ENCODE data around the gene PKP3.

The PKP3 gene

DNA sequence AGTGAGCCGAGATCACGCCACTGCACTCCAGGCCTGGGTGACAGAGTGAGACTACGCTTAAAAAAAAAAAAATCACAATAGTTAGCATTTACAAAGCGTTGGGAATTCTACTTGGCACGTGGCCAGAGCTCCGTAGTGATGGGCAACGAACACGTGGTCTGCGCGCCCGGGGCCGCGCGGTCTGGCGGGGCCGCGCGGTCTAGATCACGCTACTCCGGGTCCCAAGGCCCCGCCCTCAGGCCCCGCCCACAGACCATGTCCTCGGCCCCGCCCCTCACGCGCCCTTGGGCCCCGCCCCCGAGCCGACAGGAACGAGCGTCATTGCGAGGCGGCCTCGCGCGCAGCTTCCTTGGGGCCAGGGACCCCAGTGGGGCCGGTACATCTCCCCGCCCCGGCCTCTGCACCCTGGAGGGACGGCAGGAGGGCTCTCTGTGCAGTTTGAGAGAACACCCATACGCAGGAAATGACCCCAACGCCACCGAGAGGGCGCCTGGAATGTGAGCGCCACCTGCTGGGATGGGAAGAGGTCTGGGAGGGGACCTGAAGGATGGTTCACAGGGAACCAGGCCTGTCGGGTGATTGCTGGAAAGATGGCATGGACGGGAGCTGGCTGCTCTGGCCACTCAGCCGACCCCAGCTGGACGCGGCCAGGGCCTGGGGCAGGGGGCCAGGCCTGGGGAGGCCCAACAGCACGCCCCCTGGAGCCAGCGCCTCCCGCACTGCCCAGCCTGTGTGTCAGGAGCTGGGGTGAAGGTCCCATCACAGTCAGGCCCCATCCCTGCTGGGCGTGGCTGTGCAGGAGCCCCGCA lies 54.1 kb downstream of the PKP3 start:
- Histone ChIP-seq H3K36me3 (ENCODE audit: control insufficient read depth, insufficient read depth, low read length, severe bottlenecking) (peaks cover 3% of the 10 kb centered on the region), H3K9me3 (ENCODE audit: control insufficient read depth, low read length) (no peaks in the 10 kb centered on the region), H3K4me3 (ENCODE audit: low read length) (peak overlapping the region; percentile 89), H3K9ac (ENCODE audit: low read length) (peak overlapping the region; percentile 95), H3K27me3 (replicated peaks; ENCODE audit: control insufficient read depth, insufficient read depth, low read length) (no peaks in the 10 kb centered on the region), H3K4me1 (ENCODE audit: control insufficient read depth, insufficient read depth, low read length) (peaks cover 32% of the 10 kb centered on the region)
- peak; percentile 98 for DNase-seq (ENCODE audit: low read depth)

GRCh38 chr11:449889-450808 lies 56.1 kb downstream of the PKP3 start, which contains the start of gene PTDSS2:
Gene PTDSS2 (plus strand): TSS chr11:450279. CDS start chr11:450456, 177 bp downstream.
- Histone ChIP-seq H3K4me3 (ENCODE audit: low read length) (peak within 1 kb of the TSS; percentile 89), H3K9ac (ENCODE audit: low read length) (peak within 1 kb of the TSS; percentile 95), H3K27me3 (replicated peaks; ENCODE audit: control insufficient read depth, insufficient read depth, low read length) (no peaks in the 10 kb centered on the region), H3K4me1 (ENCODE audit: control insufficient read depth, insufficient read depth, low read length) (peaks cover 20% of the 10 kb centered on the region), H3K9me3 (ENCODE audit: control insufficient read depth, low read length) (no peaks in the 10 kb centered on the region), H3K36me3 (ENCODE audit: control insufficient read depth, insufficient read depth, low read length, severe bottlenecking) (peaks cover 10% of the 10 kb centered on the region)
- peak; percentile 99 for DNase-seq (ENCODE audit: low read depth)

- H3K4me1 ChIP-seq (ENCODE audit: control insufficient read depth, insufficient read depth, low read length): peaks cover 20% of the 10 kb centered on the region
- peak overlapping the region; percentile 89 for H3K4me3 ChIP-seq (ENCODE audit: low read length)
Measured at GRCh38 chr11:450809-451451, 56.9 kb downstream of the PKP3 start.

GRCh38 chr11:451738-452137 lies 57.7 kb downstream of the PKP3 start:
- Histone ChIP-seq H3K36me3 (ENCODE audit: control insufficient read depth, insufficient read depth, low read length, severe bottlenecking) (peaks cover 10% of the 10 kb centered on the region), H3K9ac (ENCODE audit: low read length) (peak overlapping the region; percentile 95), H3K9me3 (ENCODE audit: control insufficient read depth, low read length) (no peaks in the 10 kb centered on the region), H3K4me1 (ENCODE audit: control insufficient read depth, insufficient read depth, low read length) (peaks cover 20% of the 10 kb centered on the region), H3K27me3 (replicated peaks; ENCODE audit: control insufficient read depth, insufficient read depth, low read length) (no peaks in the 10 kb centered on the region), H3K4me3 (ENCODE audit: low read length) (peak overlapping the region; percentile 89)
- no peak for DNase-seq (ENCODE audit: low read depth)

More at GRCh38 chr11:450809-451451, 56.9 kb downstream of the PKP3 start:
- Histone ChIP-seq H3K9ac (ENCODE audit: low read length) (peak overlapping the region; percentile 95), H3K9me3 (ENCODE audit: control insufficient read depth, low read length) (no peaks in the 10 kb centered on the region), H3K27me3 (replicated peaks; ENCODE audit: control insufficient read depth, insufficient read depth, low read length) (no peaks in the 10 kb centered on the region), H3K36me3 (ENCODE audit: control insufficient read depth, insufficient read depth, low read length, severe bottlenecking) (peaks cover 10% of the 10 kb centered on the region)
- peak; percentile 78 for DNase-seq (ENCODE audit: low read depth)

- no peak for DNase-seq (ENCODE audit: low read depth)
- Histone ChIP-seq H3K4me3 (ENCODE audit: low read length) (no peak overlapping the region), H3K4me1 (ENCODE audit: control insufficient read depth, insufficient read depth, low read length) (peaks cover 20% of the 10 kb centered on the region), H3K36me3 (ENCODE audit: control insufficient read depth, insufficient read depth, low read length, severe bottlenecking) (peaks cover 10% of the 10 kb centered on the region), H3K9ac (ENCODE audit: low read length) (no peak overlapping the region), H3K27me3 (replicated peaks; ENCODE audit: control insufficient read depth, insufficient read depth, low read length) (no peaks in the 10 kb centered on the region), H3K9me3 (ENCODE audit: control insufficient read depth, low read length) (no peaks in the 10 kb centered on the region)
Measured at GRCh38 chr11:452203-452744, 58.3 kb downstream of the PKP3 start.

DNA sequence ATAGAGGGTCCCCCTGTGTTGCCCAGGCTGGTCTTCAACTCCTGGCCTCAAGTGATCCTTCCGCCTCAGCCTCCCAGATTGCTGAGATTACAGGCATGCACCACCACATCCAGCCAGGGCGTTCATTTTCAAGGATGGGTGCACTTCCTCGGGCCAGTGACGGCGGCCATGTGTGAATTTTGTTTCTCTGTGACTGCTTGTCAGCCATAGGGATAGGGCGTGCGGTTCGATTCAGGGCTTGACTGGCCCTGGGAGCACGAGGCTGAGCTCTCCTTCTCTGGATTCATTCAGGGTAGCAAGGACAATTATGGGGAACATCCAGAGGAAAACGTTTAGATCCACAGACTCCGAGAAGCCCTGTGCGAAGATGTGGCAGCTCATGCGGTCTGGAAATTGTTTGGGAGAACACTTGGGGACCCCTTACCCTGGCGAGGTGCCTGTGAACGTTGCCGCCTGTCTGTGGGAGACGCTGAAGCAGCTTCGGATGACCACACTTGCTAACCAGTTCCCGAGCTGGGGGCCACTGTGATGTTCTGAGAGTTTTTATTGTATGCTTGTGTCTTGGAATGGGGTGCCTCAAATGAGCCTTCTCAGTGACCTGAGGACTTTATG lies 59.0 kb downstream of the PKP3 start:
- no peak overlapping the region for H3K4me3 ChIP-seq (ENCODE audit: low read length)
- no peaks in the 10 kb centered on the region for H3K9me3 ChIP-seq (ENCODE audit: control insufficient read depth, low read length)
- peaks cover 10% of the 10 kb centered on the region for H3K36me3 ChIP-seq (ENCODE audit: control insufficient read depth, insufficient read depth, low read length, severe bottlenecking)
- H3K4me1 ChIP-seq (ENCODE audit: control insufficient read depth, insufficient read depth, low read length): peaks cover 20% of the 10 kb centered on the region
- H3K9ac ChIP-seq (ENCODE audit: low read length): no peak overlapping the region
- no peak for DNase-seq (ENCODE audit: low read depth)
- no peaks in the 10 kb centered on the region for H3K27me3 ChIP-seq (replicated peaks; ENCODE audit: control insufficient read depth, insufficient read depth, low read length)

DNA sequence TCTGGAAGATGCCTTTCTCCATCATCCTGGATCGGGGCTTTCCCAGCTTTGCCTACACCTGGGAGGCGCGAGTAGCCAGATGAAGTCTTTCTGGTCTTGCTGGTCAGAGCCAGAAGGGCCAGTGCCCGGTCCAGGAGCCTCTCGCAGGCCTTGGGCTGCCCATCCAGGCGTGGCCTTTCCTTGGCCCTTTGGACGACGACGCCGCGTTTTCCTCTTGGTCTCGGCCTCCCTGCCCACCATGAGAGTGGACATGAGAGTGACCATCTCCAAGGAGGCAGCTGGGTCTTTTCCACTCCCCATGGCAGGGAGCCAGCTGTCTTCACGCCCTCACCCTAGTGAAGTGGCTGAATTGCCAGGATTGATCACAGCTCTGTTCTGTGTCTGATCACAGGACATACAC lies 59.6 kb downstream of the PKP3 start:
- Histone ChIP-seq H3K9ac (ENCODE audit: low read length) (no peak overlapping the region), H3K4me3 (ENCODE audit: low read length) (no peak overlapping the region), H3K4me1 (ENCODE audit: control insufficient read depth, insufficient read depth, low read length) (peaks cover 18% of the 10 kb centered on the region), H3K36me3 (ENCODE audit: control insufficient read depth, insufficient read depth, low read length, severe bottlenecking) (peaks cover 10% of the 10 kb centered on the region), H3K9me3 (ENCODE audit: control insufficient read depth, low read length) (no peaks in the 10 kb centered on the region), H3K27me3 (replicated peaks; ENCODE audit: control insufficient read depth, insufficient read depth, low read length) (no peaks in the 10 kb centered on the region)
- no peak for DNase-seq (ENCODE audit: low read depth)

GRCh38 chr11:454043-454442 lies 60.0 kb downstream of the PKP3 start:
- no peaks in the 10 kb centered on the region for H3K9me3 ChIP-seq (ENCODE audit: control insufficient read depth, low read length)
- H3K36me3 ChIP-seq (ENCODE audit: control insufficient read depth, insufficient read depth, low read length, severe bottlenecking): peaks cover 10% of the 10 kb centered on the region
- no peak overlapping the region for H3K4me3 ChIP-seq (ENCODE audit: low read length)
- H3K4me1 ChIP-seq (ENCODE audit: control insufficient read depth, insufficient read depth, low read length): peaks cover 13% of the 10 kb centered on the region
- DNase-seq (ENCODE audit: low read depth): no peak
- no peak overlapping the region for H3K9ac ChIP-seq (ENCODE audit: low read length)
- no peaks in the 10 kb centered on the region for H3K27me3 ChIP-seq (replicated peaks; ENCODE audit: control insufficient read depth, insufficient read depth, low read length)
